GM19193 (cell line): ENCODE data around the gene XNDC1N.

Source experiments
- POLR2A ChIP-seq: IDR thresholded peaks from 4 replicates; pipeline ENCODE4 v1.6.1; 2011; ENCODE audit not compliant: insufficient read depth, insufficient read length; ENCODE audit errors: extremely low read depth

XNDC1N gene

GRCh38 chr11:71940561-71941219 is 12.3 kb upstream of the XNDC1N start:
- no peak for TF ChIP-seq POLR2A

- TF ChIP-seq POLR2A = no peak
These were observed 9.4 kb upstream of the XNDC1N start for GRCh38 chr11:71937826-71938225.

GRCh38 chr11:71936825-71937224 is 8.4 kb upstream of the XNDC1N start:
- no peak for TF ChIP-seq POLR2A

- no peak for TF ChIP-seq POLR2A
These were observed 7.0 kb upstream of the XNDC1N start for GRCh38 chr11:71935338-71935925.

- no peak for TF ChIP-seq POLR2A
These were observed 5.8 kb upstream of the XNDC1N start for GRCh38 chr11:71934213-71934612.

GRCh38 chr11:71933141-71933933 is 4.9 kb upstream of the XNDC1N start:
- TF ChIP-seq POLR2A = no peak

- no peak for TF ChIP-seq POLR2A
These were observed 2.8 kb upstream of the XNDC1N start for GRCh38 chr11:71931245-71931602.

- no peak for TF ChIP-seq POLR2A
These were observed 2.3 kb upstream of the XNDC1N start for GRCh38 chr11:71930556-71931244.

- no peak for TF ChIP-seq POLR2A
These were observed 1.1 kb upstream of the XNDC1N start for GRCh38 chr11:71929491-71929890.

GRCh38 chr11:71928737-71929443 is 496 bp upstream of the XNDC1N start, which contains the start of gene RNF121:
Gene RNF121 (plus strand): TSS chr11:71929046. CDS start chr11:71929062, 16 bp downstream.
- peak; percentile 85 for TF ChIP-seq POLR2A

- TF ChIP-seq POLR2A = no peak
These were observed 10.7 kb downstream of the XNDC1N start for GRCh38 chr11:71917646-71918140.

GRCh38 chr11:71914617-71915189 is 13.7 kb downstream of the XNDC1N start:
- TF ChIP-seq POLR2A = no peak

- no peak for TF ChIP-seq POLR2A
These were observed 14.5 kb downstream of the XNDC1N start for GRCh38 chr11:71913756-71914526.
